Endothelial cell of umbilical vein (primary cell): Measurements from ENCODE around the gene EXOC3.

ENCODE experiments used
- CTCF ChIP-seq, 2 donors: IDR thresholded peaks; 1 replicate in 1 of 2; 2 replicates in 1 of 2; pipeline ENCODE4 v1.5.1; 2011; ENCODE audit warnings: low read length in 2 of 2, mild to moderate bottlenecking in 2 of 2, moderate library complexity in 2 of 2, control low read depth in 1 of 2, inconsistent platforms in 1 of 2, low read depth in 1 of 2; ENCODE audit not compliant: insufficient read depth in 1 of 2; ENCODE audit errors: extremely low read depth in 1 of 2
- EZH2 ChIP-seq: IDR thresholded peaks from 2 replicates; pipeline ENCODE4 v1.6.1; 2012; ENCODE audit warnings: borderline replicate concordance, low read depth, mild to moderate bottlenecking, moderate library complexity, low read length, inconsistent platforms; ENCODE audit not compliant: severe bottlenecking
- FOS ChIP-seq: IDR thresholded peaks from 2 replicates; pipeline ENCODE4 v1.6.1; 2011; ENCODE audit warnings: mild to moderate bottlenecking, low read length, moderate library complexity, borderline replicate concordance; ENCODE audit not compliant: insufficient read depth
- MAX ChIP-seq: IDR thresholded peaks from 2 replicates; pipeline ENCODE4 v1.6.1; 2011; ENCODE audit not compliant: insufficient read depth, insufficient read length
- MYC ChIP-seq: IDR thresholded peaks from one replicate; pipeline ENCODE4 v1.6.1; 2011; ENCODE audit warnings: mild to moderate bottlenecking, low read depth, low read length
- POLR2A ChIP-seq: IDR thresholded peaks from 2 replicates; pipeline ENCODE4 v1.6.1; 2012; ENCODE audit warnings: low read depth, mild to moderate bottlenecking, control low read depth, low read length
- POLR2AphosphoS5 ChIP-seq: IDR thresholded peaks from 2 replicates; pipeline ENCODE4 v1.6.1; 2012; ENCODE audit warnings: low read depth, mild to moderate bottlenecking, control low read depth, low read length, moderate library complexity; ENCODE audit not compliant: insufficient read depth

GRCh38 chr5:449151-449550 lies 6.2 kb downstream of the EXOC3 start:
- no peak for TF ChIP-seq CTCF (IDR thresholded peaks at IDR 0.05; ENCODE audit: extremely low read depth in 1 of 2, insufficient read depth in 1 of 2, low read depth in 1 of 2, low read length in 2 of 2)
- no peak for TF ChIP-seq MAX
- TF ChIP-seq MYC: no peak
- TF ChIP-seq POLR2AphosphoS5: no peak
- TF ChIP-seq POLR2A: no peak
- no peak for TF ChIP-seq EZH2
- no peak for TF ChIP-seq FOS
